ENCODE data around the gene LAMP1. TPM values are rescaled to one million over a fixed set of nuclear protein-coding genes. Genes with fewer than 3 reads are reported as not detected.
A peak's percentile ranks its signal among the peaks of the same experiment; 100 is the strongest.
"Not testable (repeated sequence)": the region's sequence is repeated elsewhere in the genome, so short reads cannot be mapped to it uniquely, and the experiment has no call there.

LAMP1 gene
- total RNA-seq (2014; rRNA removed; shearing (Covaris generic)), result 264 and 275 TPM in 2 replicates
- polyA plus RNA-seq (2015; cell fraction: cytosol; rRNA removed), result 435 and 473 TPM in 2 replicates
- 82.9 and 88.3 TPM in 2 replicates for polyA plus RNA-seq (2015; cell fraction: nucleus; rRNA removed)

- DNase-seq (ENCODE audit: low read depth, low spot score), result peak; percentile 84
- in situ Hi-C loops (cut with HindIII; ENCODE audit: low pct_unique_long_range_greater_than_20kb, low sequenced_read_pairs), result no loop called here
Observed at GRCh38 chr13:113296823-113297369, at the start of gene LAMP1. Gene LAMP1 (plus strand): TSS chr13:113297239. CDS start chr13:113297435, 196 bp downstream.

DNA sequence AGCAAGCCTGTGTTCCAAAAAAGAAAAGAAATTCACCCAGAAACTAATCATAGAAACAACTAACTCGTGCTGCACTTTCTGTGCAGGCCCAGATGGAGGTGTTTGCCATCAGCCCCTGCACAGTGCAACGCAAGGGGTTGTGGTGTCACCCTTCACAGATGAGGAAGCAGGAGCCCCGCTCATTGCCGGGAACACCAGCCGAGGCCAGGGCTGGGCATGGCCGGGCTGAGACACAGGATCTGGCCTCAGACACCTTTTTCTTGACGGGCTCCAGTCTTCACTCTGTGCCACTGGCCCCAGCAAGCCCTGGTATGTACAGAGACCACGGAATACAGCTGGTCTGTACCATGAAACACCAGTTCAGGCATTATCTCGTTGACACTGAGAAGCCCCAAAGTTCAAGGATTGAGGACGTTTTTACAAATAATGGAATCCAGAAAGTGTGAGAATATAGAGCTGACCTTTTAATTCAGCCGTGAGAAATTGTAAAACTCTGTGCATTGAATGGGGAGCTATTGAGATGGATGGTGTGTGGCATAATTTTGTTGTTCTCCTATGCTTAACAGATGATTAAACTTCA lies 44.4 kb upstream of the LAMP1 start:
- in situ Hi-C loops (cut with HindIII; ENCODE audit: low pct_unique_long_range_greater_than_20kb, low sequenced_read_pairs), result no loop called here
- DNase-seq (ENCODE audit: low read depth, low spot score), result no peak

DNA sequence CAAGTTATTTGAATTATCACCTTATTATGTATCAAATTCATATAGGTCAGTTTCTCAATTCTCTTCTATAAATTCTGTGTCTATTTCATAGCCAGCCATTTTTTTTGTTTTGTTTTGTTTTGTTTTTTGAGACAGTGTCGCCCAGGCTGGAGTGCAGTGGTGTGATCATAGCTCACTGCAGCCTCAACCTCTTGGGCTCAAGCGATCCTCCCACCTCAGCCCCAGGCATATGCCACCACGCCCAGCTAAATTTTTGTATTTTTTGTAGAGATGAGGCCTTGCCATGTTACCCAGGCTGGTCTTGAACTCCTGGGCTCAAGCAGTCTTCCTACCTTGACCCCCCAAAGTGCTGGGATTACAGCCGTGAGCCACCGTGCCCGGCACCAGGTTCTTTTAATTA lies 39.1 kb upstream of the LAMP1 start:
- DNase-seq (ENCODE audit: low read depth, low spot score); in situ Hi-C loops (cut with HindIII; ENCODE audit: low pct_unique_long_range_greater_than_20kb, low sequenced_read_pairs): not testable (repeated sequence)

GRCh38 chr13:113258321-113259054 lies 38.6 kb upstream of the LAMP1 start:
- DNase-seq (ENCODE audit: low read depth, low spot score), result no peak
- in situ Hi-C loops (cut with HindIII; ENCODE audit: low pct_unique_long_range_greater_than_20kb, low sequenced_read_pairs), result no loop called here

DNA sequence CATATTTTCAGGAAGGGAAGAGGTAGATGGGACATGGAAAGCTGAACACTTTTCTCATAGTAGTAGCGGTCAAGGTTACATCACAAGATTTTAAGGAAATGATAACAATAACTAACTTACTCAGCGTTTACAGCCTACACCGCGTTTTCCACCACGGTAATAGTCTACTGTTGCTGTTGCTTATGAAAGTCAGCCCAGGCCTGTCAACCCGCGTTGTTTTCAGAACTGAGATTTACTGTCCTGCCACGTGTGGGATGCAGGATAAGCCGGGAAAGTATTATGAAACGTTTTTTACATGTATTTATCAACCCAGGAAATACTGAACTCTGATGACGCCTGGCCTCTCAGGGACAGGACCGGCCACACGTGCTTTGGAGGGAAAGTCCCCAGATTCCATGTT lies 36.0 kb upstream of the LAMP1 start:
- in situ Hi-C loops (cut with HindIII; ENCODE audit: low pct_unique_long_range_greater_than_20kb, low sequenced_read_pairs), result no loop called here

DNA sequence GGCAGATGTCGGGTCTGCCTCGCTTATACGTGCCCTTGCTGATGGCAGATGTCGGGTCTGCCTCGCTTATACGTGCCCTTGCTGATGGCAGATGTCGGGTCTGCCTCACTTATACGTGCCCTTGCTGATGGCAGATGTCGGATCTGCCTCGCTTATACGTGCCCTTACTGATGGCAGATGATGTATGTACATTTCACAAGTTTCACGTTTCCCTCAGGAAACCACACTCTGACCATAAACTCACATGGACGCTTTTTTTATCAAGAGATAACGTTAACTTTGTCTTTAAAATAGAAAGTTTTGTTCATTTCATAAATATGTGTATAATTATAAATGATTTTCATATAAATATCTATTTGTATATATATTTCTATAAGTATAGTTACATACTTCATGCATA lies 34.0 kb upstream of the LAMP1 start:
- in situ Hi-C loops (cut with HindIII; ENCODE audit: low pct_unique_long_range_greater_than_20kb, low sequenced_read_pairs); DNase-seq (ENCODE audit: low read depth, low spot score): not testable (repeated sequence)

More for the DNA sequence above, 36.0 kb upstream of the LAMP1 start:
- DNase-seq (ENCODE audit: low read depth, low spot score), result no peak

GRCh38 chr13:113267642-113268405 lies 29.2 kb upstream of the LAMP1 start:
- DNase-seq (ENCODE audit: low read depth, low spot score), result no peak
- in situ Hi-C loops (cut with HindIII; ENCODE audit: low pct_unique_long_range_greater_than_20kb, low sequenced_read_pairs), result no loop called here

- in situ Hi-C loops (cut with HindIII; ENCODE audit: low pct_unique_long_range_greater_than_20kb, low sequenced_read_pairs), result no loop called here
- DNase-seq (ENCODE audit: low read depth, low spot score), result no peak
Observed at GRCh38 chr13:113272031-113272430, 25.0 kb upstream of the LAMP1 start.

DNA sequence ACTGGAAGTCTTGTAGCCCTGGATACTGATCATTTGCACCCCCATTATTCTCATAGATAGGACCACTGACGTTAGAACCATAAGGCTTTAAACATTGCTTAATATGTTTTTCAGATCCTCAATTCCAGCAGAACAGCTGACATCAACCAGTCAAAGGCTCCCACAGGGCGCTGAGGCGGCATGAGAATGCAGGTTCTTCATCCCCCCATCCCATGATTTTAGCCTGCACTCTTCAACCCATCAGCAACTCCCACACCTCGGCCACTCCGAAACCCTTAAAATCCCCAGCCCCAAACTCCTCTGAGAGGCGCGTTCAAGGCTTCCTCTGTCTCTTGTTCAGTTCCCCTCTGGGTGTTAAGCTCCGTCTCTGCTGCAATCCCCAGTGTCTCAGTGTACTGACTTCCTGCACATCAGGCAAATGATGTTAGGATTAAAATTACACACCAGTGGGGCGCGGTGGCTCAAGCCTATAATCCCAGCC lies 24.3 kb upstream of the LAMP1 start:
- in situ Hi-C loops (cut with HindIII; ENCODE audit: low pct_unique_long_range_greater_than_20kb, low sequenced_read_pairs), result no loop called here
- DNase-seq (ENCODE audit: low read depth, low spot score), result no peak

DNA sequence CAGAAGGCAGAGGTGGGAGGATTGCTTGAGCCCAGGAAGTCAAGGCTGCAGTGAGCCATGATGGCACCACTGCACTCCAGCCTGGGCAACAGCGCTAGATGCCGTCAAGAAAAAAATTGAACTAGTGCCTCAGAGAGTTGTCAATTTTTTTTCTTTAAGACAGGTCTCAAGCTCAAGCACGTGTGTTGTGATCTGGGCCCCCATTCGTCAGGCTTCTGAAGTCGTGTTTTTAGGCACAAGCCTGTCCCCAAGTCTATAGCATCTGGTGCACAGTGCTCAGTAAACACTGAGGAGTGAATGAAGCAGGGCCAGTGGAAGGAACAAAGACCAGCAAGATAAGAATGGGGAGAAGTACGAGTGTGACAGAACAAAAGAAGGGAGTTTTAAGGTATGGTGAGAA lies 23.7 kb upstream of the LAMP1 start:
- in situ Hi-C loops (cut with HindIII; ENCODE audit: low pct_unique_long_range_greater_than_20kb, low sequenced_read_pairs), result no loop called here
- DNase-seq (ENCODE audit: low read depth, low spot score), result no peak

GRCh38 chr13:113273851-113274590 lies 23.0 kb upstream of the LAMP1 start:
- peak; percentile 32 for DNase-seq (ENCODE audit: low read depth, low spot score)
- in situ Hi-C loops (cut with HindIII; ENCODE audit: low pct_unique_long_range_greater_than_20kb, low sequenced_read_pairs), result no loop called here

- in situ Hi-C loops (cut with HindIII; ENCODE audit: low pct_unique_long_range_greater_than_20kb, low sequenced_read_pairs), result no loop called here
- DNase-seq (ENCODE audit: low read depth, low spot score), result no peak
Observed at GRCh38 chr13:113274721-113275120, 22.3 kb upstream of the LAMP1 start.

- in situ Hi-C loops (cut with HindIII; ENCODE audit: low pct_unique_long_range_greater_than_20kb, low sequenced_read_pairs), result no loop called here
- peak; percentile 82 for DNase-seq (ENCODE audit: low read depth, low spot score)
Observed at GRCh38 chr13:113275387-113275786, 21.7 kb upstream of the LAMP1 start.

DNA sequence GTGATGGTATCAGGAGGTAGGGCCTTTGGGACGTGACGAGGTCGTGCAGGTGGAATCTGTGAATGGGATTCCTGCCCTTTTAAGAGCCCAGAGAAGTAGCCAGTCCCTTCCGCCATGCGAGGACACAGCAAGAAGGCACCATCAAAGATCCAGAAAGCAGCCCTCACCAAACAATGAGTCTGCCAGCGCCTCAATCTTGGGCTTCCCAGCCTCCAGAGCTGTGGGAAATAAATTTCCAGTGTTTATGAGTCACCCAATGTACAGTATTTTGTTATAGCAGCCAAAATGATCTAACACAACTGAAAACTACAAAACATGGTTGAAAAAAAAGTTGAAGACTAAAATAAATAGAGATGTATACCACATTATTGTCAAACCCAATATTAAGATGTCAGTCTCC lies 16.9 kb upstream of the LAMP1 start:
- in situ Hi-C loops (cut with HindIII; ENCODE audit: low pct_unique_long_range_greater_than_20kb, low sequenced_read_pairs), result no loop called here
- DNase-seq (ENCODE audit: low read depth, low spot score), result no peak

DNA sequence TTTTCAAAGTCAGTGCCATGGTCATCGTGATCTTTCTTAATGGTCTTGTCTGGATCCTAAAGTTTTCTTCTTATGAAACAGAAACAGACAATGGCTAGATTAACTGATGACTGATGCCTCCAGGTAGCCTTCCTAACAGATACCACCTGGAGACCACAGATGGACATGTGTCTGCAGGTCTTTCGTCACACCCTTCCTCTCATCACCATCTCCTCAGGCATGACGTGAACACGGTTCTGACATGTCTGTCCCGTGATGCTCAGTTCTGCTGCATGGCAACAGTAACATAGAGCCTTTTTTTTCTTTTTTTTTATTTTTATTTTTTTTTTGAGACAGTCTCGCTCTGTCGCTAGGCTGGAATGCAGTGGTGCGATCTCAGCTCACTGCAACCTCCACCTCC lies 13.1 kb upstream of the LAMP1 start:
- no peak for DNase-seq (ENCODE audit: low read depth, low spot score)
- in situ Hi-C loops (cut with HindIII; ENCODE audit: low pct_unique_long_range_greater_than_20kb, low sequenced_read_pairs), result no loop called here

DNA sequence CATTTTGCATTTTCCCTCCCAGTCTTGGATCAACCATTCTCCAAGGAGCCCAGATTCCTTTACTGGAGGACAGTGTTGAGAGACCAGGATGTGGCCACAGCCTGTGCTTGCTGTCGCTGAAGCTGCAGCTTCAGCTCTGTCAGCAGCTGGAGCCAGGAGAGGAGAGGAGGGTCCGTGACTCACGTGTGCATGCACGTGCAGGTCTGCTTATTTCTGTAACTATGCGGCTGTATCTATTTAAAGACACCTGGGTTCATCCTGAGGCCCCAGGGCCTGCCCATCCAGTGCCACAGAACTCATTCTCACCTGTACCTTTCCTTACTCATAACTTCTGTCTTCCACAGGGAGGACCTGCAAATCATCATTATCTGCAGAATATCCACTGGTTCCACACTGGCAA lies 8.2 kb upstream of the LAMP1 start:
- in situ Hi-C loops (cut with HindIII; ENCODE audit: low pct_unique_long_range_greater_than_20kb, low sequenced_read_pairs), result no loop called here
- no peak for DNase-seq (ENCODE audit: low read depth, low spot score)

- no peak for DNase-seq (ENCODE audit: low read depth, low spot score)
Observed at GRCh38 chr13:113291129-113291528, 5.9 kb upstream of the LAMP1 start.

More at GRCh38 chr13:113291129-113291528, 5.9 kb upstream of the LAMP1 start:
- in situ Hi-C loops (cut with HindIII; ENCODE audit: low pct_unique_long_range_greater_than_20kb, low sequenced_read_pairs), result no loop called here
